Coronary artery (tissue), 2 donors: ENCODE measurements around the gene MAMSTR.

ENCODE experiments used
- DNase-seq: peaks from one replicate; pipeline ENCODE4 v3.0.0-alpha.2; 2017; ENCODE audit warnings: low spot score
- H3K27ac ChIP-seq, 2 donors: fragments of 200-600 bp; sonication (generic); one replicate each; pipeline ENCODE4 v1.5.1; 2016 to 2019
- H3K4me3 ChIP-seq: fragments of 200-600 bp; sonication (generic); 2 replicates; pipeline ENCODE4 v1.5.1; 2016; ENCODE audit warnings: mild to moderate bottlenecking, moderate library complexity
- CTCF ChIP-seq: fragments of 200-600 bp; sonication (generic); IDR thresholded peaks from one replicate; pipeline ENCODE4 v1.5.1; 2019; ENCODE audit warnings: antibody characterized with exemption

MAMSTR gene

GRCh38 chr19:48750771-48751504, 31.4 kb upstream of the MAMSTR start:
- Histone ChIP-seq H3K27ac (no peak overlapping the region), H3K4me3 (no peak overlapping the region)
- TF ChIP-seq CTCF: no peak
- no peak for DNase-seq

GRCh38 chr19:48750351-48750750, 30.8 kb upstream of the MAMSTR start:
- H3K4me3 ChIP-seq: no peak overlapping the region
- DNase-seq: no peak
- no peak overlapping the region for H3K27ac ChIP-seq

GRCh38 chr19:48749571-48750198, 30.2 kb upstream of the MAMSTR start:
- Histone ChIP-seq H3K27ac (no peak overlapping the region), H3K4me3 (no peak overlapping the region)
- DNase-seq: no peak
- no peak for TF ChIP-seq CTCF

More at GRCh38 chr19:48750351-48750750, 30.8 kb upstream of the MAMSTR start:
- TF ChIP-seq CTCF: no peak

- DNase-seq: no peak
- no peak for TF ChIP-seq CTCF
- peak within 1 kb of the TSS; percentile 59 for H3K4me3 ChIP-seq
- H3K27ac ChIP-seq: peak within 1 kb of the TSS; percentile 1 to 81
Observed at GRCh38 chr19:48746738-48747575, 27.4 kb upstream of the MAMSTR start, which contains the start of gene IZUMO1. TSS of gene IZUMO1 (minus strand) at chr19:48746909. CDS start at chr19:48745859, 1,050 bp downstream.

- Histone ChIP-seq H3K27ac (no peak overlapping the region), H3K4me3 (no peak overlapping the region)
- no peak for TF ChIP-seq CTCF
- no peak for DNase-seq
Observed at GRCh38 chr19:48746110-48746509, 26.6 kb upstream of the MAMSTR start.

GRCh38 chr19:48745208-48745995, 25.9 kb upstream of the MAMSTR start:
- no peak overlapping the region for H3K4me3 ChIP-seq
- no peak overlapping the region for H3K27ac ChIP-seq
- TF ChIP-seq CTCF: no peak
- DNase-seq: no peak
